ENCODE data around the gene AGAP9.
"Not testable (repeated sequence)": the region's sequence is repeated elsewhere in the genome, so short reads cannot be mapped to it uniquely, and the experiment has no call there.

DNA sequence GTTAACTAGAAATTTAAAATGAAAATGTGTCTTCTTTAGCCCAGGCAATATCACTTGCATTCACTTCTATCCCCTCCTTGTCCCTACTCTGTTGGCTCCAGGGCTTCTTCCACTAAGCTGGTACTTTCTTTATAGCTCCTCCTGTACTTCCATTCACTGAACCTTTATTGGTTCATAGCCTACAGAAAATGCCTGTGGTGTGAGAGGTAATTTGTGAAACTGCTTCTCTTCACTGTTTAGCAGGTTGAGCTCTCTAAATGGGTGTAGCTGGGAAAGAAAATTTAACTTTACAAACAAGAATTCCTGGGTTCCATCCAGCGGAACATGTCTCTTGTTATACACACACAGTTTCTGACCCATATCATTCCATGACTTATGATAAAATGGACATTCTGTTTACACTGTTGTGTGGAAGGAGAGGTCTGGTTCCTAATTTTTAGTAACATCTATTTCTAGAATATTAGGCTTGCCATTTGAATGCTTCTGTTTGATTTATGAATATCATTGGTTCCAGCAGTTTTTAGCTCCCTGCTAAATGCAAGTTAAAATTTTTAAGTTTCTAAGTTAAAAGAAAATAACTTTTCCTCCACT lies 36.4 kb upstream of the AGAP9 start:
- TF ChIP-seq, protein P1, sequence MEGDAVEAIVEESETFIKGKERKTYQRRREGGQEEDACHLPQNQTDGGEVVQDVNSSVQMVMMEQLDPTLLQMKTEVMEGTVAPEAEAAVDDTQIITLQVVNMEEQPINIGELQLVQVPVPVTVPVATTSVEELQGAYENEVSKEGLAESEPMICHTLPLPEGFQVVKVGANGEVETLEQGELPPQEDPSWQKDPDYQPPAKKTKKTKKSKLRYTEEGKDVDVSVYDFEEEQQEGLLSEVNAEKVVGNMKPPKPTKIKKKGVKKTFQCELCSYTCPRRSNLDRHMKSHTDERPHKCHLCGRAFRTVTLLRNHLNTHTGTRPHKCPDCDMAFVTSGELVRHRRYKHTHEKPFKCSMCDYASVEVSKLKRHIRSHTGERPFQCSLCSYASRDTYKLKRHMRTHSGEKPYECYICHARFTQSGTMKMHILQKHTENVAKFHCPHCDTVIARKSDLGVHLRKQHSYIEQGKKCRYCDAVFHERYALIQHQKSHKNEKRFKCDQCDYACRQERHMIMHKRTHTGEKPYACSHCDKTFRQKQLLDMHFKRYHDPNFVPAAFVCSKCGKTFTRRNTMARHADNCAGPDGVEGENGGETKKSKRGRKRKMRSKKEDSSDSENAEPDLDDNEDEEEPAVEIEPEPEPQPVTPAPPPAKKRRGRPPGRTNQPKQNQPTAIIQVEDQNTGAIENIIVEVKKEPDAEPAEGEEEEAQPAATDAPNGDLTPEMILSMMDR (IDR thresholded peaks at IDR 0.05; ENCODE audit: low read depth, low read length, poor library complexity, severe bottlenecking): not testable (repeated sequence)
- not testable (repeated sequence) for TF ChIP-seq EZH2phosphoT487 (IDR thresholded peaks at IDR 0.05; ENCODE audit: borderline replicate concordance, low read length)

Measured in DOHH2 (cell line).